Activated naive CD4-positive, alpha-beta T cell treated with anti-CD3 and anti-CD28 coated beads, Interleukin-2, amount 10 ng/mL, durations not matched to agents 7 days and 5 days (primary cell): ENCODE results near the gene MYADML2.
A peak's percentile ranks its signal among the peaks of the same experiment; 100 is the strongest.

Experiments
- CTCF ChIA-PET: fragments of 350-600 bp; sonication (Branson Sonifier 250); formaldehyde crosslinking; loops from one replicate; lab custom pipeline; 2021; ENCODE audit warnings: antibody characterized with exemption; lab: Charles Lee
- DNase-seq: peaks from one replicate; pipeline ENCODE4 v3.0.0-alpha.2; 2020
- H3K27ac Mint-ChIP-seq: one replicate; pipeline ENCODE4 v1.8.0; 2021; ENCODE audit warnings: mild to moderate bottlenecking, moderate library complexity, mixed read lengths
- H3K27me3 Mint-ChIP-seq: one replicate; pipeline ENCODE4 v1.8.0; 2021; ENCODE audit warnings: mild to moderate bottlenecking, mixed read lengths
- H3K36me3 Mint-ChIP-seq: one replicate; pipeline ENCODE4 v1.8.0; 2021; ENCODE audit warnings: mixed read lengths
- H3K4me1 Mint-ChIP-seq: one replicate; pipeline ENCODE4 v1.8.0; 2021; ENCODE audit warnings: mixed read lengths
- H3K4me3 Mint-ChIP-seq: one replicate; pipeline ENCODE4 v1.8.0; 2021; ENCODE audit warnings: mild to moderate bottlenecking, moderate library complexity, mixed read lengths
- H3K9me3 Mint-ChIP-seq: one replicate; pipeline ENCODE4 v1.8.0; 2021; ENCODE audit warnings: mixed read lengths

The MYADML2 gene, protein sequence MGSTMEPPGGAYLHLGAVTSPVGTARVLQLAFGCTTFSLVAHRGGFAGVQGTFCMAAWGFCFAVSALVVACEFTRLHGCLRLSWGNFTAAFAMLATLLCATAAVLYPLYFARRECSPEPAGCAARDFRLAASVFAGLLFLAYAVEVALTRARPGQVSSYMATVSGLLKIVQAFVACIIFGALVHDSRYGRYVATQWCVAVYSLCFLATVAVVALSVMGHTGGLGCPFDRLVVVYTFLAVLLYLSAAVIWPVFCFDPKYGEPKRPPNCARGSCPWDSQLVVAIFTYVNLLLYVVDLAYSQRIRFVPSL

DNA sequence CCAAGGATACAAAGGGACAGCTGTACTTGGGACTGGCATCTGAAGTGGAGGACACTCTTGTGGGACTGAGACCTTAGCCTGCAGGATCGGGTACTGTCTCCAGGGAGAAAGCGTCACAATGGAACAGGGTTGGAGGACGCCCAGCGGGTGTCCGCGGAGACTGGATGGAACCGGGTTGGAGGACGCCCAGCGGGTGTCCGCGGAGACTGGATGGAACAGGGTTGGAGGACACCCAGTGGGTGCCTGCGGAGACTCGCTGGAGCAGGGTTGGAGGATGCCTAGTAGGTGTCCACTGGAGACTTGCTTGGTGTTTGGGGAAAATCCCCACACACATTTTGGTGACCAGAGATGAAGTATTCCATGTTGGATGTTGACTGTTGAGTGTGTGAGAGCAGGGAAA lies at the start of gene MYADML2:
Gene MYADML2, minus strand, starts transcription at position 45 of the 400 bp plus-strand sequence. CDS start 5,492 bp downstream, outside the sequence.
- no peak for DNase-seq
- Mint-ChIP-seq H3K4me1 (peaks cover 4% of the 10 kb centered on the region), H3K27ac (no peak within 1 kb of the TSS), H3K9me3 (no peaks in the 10 kb centered on the region), H3K4me3 (no peak within 1 kb of the TSS), H3K36me3 (no peaks in the 10 kb centered on the region), H3K27me3 (peaks cover 46% of the 10 kb centered on the region)
- CTCF ChIA-PET: interaction anchor here (1.9 kb wide), 1 partner anchor 13 kb away, joined by 9 read pairs; no protein-coding TSS in a partner anchor

GRCh38 chr17:81996232-81996756 lies 49.3 kb upstream of the MYADML2 start:
- Mint-ChIP-seq H3K9me3 (no peaks in the 10 kb centered on the region), H3K27me3 (no peaks in the 10 kb centered on the region), H3K27ac (no peak overlapping the region), H3K36me3 (no peaks in the 10 kb centered on the region), H3K4me1 (no peaks in the 10 kb centered on the region), H3K4me3 (no peak overlapping the region)
- CTCF ChIA-PET: interaction anchor here (0.8 kb wide), 1 partner anchor 37 kb away, joined by 3 read pairs; no protein-coding TSS in a partner anchor
- DNase-seq: no peak

GRCh38 chr17:81995463-81996231 lies 48.6 kb upstream of the MYADML2 start:
- CTCF ChIA-PET: no interaction called here

DNA sequence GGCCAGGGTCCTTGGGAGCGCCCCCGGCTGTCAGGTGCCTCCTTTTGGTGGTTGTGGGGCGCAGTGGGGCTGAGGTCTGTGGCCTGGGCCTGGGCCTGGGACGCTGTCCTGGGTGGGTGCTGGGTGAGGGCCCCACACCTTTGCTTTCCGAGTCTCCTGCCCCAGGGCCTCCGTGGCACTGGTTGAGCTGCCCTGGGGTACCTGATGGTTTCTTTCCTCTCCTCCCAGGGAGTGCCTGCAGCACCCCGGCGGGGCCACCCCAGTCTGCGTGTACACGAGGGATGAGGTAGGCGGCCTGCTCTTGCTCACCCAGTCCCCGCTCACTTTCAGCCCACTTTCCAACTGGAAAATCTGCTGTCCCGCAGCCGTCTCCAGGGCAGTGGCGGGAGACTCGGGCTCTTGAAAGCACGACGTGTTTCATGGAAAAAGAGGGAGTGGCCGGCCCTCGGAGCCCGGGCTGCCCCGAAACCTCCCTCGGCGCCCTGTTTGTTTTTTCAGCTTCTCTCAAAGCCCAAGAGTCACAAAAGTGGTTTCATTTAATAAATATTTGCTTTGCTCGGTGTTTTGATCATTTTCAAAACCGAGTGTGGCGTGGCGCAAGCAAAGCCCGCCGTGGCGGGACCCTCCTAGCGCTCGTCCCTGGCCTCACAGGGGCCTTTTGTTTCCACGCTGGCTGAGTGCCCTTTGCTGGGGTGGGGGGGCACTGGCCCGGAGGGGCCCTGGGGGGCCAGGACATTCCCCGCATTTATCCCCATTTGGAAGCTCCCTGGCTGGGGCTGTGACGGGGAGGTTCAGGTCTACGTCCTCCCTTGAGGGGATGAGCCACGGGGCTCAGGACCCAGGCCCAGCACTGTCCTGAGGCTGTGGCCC lies 47.8 kb upstream of the MYADML2 start:
- no peak overlapping the region for H3K4me3 Mint-ChIP-seq
- H3K27ac Mint-ChIP-seq: no peak overlapping the region
- DNase-seq: no peak
- H3K4me1 Mint-ChIP-seq: no peaks in the 10 kb centered on the region
- no peaks in the 10 kb centered on the region for H3K27me3 Mint-ChIP-seq
- no peaks in the 10 kb centered on the region for H3K9me3 Mint-ChIP-seq
- CTCF ChIA-PET: no interaction called here
- H3K36me3 Mint-ChIP-seq: no peaks in the 10 kb centered on the region

More at GRCh38 chr17:81995463-81996231, 48.6 kb upstream of the MYADML2 start:
- Mint-ChIP-seq H3K27ac (no peak overlapping the region), H3K27me3 (no peaks in the 10 kb centered on the region), H3K4me1 (no peaks in the 10 kb centered on the region), H3K4me3 (no peak overlapping the region), H3K36me3 (no peaks in the 10 kb centered on the region), H3K9me3 (no peaks in the 10 kb centered on the region)
- no peak for DNase-seq

DNA sequence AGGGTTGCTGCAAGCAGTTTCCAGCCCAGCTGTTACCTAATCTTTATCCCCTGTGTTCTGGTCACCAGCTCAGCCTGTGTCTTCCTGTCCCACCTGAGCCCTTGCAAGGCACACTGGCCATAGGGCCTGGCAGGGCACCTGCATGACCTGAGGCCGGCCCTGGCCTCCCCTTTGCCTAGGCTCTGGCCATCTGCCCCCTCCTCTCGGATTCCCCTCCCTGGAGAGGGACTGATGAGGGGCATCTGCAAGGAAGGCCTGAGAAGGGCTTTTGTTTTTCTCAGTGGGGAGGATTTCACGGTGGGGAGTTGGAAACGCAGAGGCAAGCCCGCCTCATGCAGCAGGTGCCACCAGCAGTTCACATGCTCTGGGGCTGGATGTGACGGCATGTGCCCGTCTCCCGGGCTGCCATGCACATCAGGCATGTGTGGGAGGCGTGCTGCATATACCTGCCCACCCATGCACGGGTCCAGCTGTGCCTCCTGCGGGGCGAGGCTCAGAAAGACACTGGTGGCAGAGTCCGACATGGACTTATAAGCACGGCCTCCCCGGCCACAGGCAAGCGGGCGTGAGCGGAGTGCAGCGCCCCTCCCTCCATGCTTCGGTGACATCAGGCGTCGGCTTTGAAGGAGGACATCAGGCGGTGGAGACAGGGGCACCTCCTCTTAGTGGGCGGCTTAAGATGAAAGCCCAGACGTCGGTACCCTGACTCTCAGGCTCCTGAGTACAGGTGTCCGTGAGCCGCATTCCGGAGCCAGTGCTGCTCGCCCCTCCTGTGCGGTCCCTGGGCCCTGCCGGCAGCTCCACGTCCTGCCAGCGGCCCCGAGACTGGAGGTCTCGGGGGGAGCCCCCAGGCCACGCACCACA lies 46.9 kb upstream of the MYADML2 start:
- H3K36me3 Mint-ChIP-seq: no peaks in the 10 kb centered on the region
- CTCF ChIA-PET: no interaction called here
- no peak overlapping the region for H3K4me3 Mint-ChIP-seq
- H3K9me3 Mint-ChIP-seq: no peaks in the 10 kb centered on the region
- no peak for DNase-seq
- H3K4me1 Mint-ChIP-seq: no peaks in the 10 kb centered on the region
- H3K27ac Mint-ChIP-seq: no peak overlapping the region
- no peaks in the 10 kb centered on the region for H3K27me3 Mint-ChIP-seq

DNA sequence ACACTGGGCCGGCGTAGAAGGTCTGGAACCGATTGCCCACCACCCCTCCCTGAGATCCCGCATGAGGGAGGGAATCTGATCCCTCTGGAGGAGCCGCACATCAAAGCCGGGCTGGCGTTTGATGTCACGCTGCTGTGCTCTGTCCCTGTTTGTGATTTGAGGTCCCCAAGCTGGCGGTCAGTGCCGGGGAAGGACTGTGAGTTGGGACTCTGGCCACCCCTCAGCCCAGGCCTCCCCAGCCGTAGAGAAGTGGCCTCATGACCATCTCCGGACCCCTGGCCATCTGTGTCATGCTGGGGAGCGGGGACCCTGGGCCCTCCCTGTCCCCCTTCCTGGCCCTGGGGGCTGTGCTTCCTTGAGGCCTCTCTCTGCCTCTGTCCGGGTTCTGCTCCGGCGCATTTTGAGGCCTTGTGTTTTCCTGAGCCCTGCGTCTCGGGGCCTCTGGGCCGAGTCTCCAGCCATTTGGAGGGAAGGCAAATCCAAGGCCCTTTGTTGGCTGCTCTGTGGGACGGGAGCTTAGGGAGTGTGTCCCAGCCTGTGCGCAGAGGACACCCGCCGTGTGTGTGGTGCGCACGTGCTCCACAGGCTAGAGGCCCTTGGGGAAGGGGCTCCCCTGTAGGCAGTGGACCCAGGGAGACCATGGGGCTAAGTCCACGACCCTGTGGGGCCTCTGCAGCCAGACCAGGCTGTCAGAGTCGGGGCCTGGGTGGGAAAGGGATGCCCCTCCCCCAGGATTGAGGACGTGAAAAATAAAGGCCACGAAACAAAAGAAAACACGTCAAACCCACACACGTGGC lies 45.5 kb upstream of the MYADML2 start:
- H3K27me3 Mint-ChIP-seq: no peaks in the 10 kb centered on the region
- CTCF ChIA-PET: no interaction called here
- H3K36me3 Mint-ChIP-seq: no peaks in the 10 kb centered on the region
- H3K27ac Mint-ChIP-seq: no peak overlapping the region
- H3K9me3 Mint-ChIP-seq: no peaks in the 10 kb centered on the region
- H3K4me1 Mint-ChIP-seq: no peaks in the 10 kb centered on the region
- no peak for DNase-seq
- no peak overlapping the region for H3K4me3 Mint-ChIP-seq

DNA sequence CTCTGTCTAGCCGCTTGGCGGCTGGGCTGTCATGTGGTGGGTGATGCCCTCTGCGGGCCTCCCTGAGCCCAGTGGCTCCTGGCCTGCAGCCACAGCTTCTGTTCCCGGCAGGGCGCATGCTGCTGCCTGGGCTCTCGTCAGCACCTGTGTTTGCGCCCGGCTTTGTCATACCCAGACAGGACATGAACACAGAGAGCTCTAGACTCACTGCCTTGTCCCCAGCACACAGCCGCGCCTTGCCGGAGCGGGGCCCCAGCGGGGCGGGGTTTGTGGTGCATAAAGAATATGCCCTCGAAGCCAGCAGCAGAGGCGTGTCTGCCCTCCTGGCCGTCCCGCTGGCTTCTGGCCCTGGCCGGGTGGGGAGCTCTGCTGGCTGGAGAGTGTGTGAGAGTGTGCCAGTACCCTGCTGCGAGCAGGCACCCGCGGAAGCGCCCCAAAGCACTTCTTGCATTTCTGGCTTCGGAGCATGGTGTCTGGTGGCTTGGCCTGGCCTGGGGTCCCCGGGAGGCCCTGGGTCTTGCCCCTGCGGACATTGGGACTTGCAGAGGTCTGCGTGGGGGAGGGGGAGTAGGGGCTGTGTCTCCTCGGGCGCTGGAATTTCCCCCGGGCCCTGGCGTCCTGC lies 44.8 kb upstream of the MYADML2 start:
- Mint-ChIP-seq H3K9me3 (no peaks in the 10 kb centered on the region), H3K4me1 (peaks cover 1% of the 10 kb centered on the region), H3K4me3 (no peak overlapping the region), H3K27me3 (no peaks in the 10 kb centered on the region), H3K27ac (no peak overlapping the region), H3K36me3 (peaks cover 2% of the 10 kb centered on the region)
- CTCF ChIA-PET: interaction anchor here (1.0 kb wide), 1 partner anchor 24 kb away, joined by 3 read pairs; no protein-coding TSS in a partner anchor
- DNase-seq: no peak

DNA sequence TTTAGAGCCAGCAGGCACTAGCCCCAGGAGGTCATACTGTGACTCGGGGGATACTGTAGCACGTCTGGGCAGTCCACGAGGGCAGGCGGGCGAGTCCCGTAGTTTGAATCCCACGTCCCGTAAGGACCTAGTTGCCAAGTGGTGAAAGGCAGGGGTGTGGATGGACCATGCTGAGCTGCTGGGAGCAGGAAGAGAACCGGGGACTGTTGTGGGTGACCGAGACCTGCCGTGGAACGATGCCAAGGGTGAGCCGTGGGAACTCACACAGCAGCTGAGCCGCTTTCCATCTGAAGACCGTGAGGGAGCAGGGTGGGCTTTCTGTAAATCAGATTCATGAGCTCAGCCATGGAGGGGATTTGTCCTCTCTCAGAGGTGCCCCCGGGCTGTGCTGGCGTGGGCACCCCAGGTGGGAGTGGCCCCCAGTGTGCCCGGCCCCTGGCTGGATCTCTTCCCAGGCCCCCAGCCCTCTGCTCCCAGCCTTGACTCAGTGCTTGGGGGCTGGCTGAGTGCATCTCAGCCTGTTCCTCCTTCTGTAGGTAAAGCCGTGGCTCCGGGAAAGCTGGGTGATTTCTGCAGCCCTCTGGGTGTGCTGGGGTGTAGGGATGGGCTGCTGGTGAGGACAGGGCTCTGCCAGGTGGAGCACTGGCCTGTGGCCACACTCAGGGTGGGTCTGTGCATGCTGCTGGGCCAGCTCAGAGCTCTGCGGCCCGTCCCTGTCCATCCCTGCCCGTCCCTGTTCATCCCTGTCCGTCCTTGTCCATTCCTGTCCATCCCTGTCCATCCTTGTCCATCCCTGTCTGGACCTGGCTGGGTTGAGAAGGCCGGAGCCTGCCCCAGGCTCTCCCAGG lies 44.0 kb upstream of the MYADML2 start:
- Mint-ChIP-seq H3K4me1 (peaks cover 3% of the 10 kb centered on the region), H3K36me3 (peaks cover 6% of the 10 kb centered on the region), H3K27me3 (no peaks in the 10 kb centered on the region), H3K27ac (no peak overlapping the region), H3K9me3 (no peaks in the 10 kb centered on the region), H3K4me3 (no peak overlapping the region)
- DNase-seq: no peak
- CTCF ChIA-PET: interaction anchor here (1.0 kb wide), 1 partner anchor 24 kb away, joined by 3 read pairs; no protein-coding TSS in a partner anchor

- H3K36me3 Mint-ChIP-seq: peaks cover 29% of the 10 kb centered on the region
- no peak for DNase-seq
- CTCF ChIA-PET: no interaction called here
- H3K27me3 Mint-ChIP-seq: no peaks in the 10 kb centered on the region
- no peak overlapping the region for H3K4me3 Mint-ChIP-seq
- peaks cover 22% of the 10 kb centered on the region for H3K4me1 Mint-ChIP-seq
- no peaks in the 10 kb centered on the region for H3K9me3 Mint-ChIP-seq
- peak overlapping the region; percentile 71 for H3K27ac Mint-ChIP-seq
These were observed 40.2 kb upstream of the MYADML2 start for GRCh38 chr17:81987161-81987770.

- no peaks in the 10 kb centered on the region for H3K27me3 Mint-ChIP-seq
- CTCF ChIA-PET: no interaction called here
- no peaks in the 10 kb centered on the region for H3K9me3 Mint-ChIP-seq
- H3K27ac Mint-ChIP-seq: no peak overlapping the region
- DNase-seq: no peak
- no peak overlapping the region for H3K4me3 Mint-ChIP-seq
- peaks cover 29% of the 10 kb centered on the region for H3K36me3 Mint-ChIP-seq
- peaks cover 25% of the 10 kb centered on the region for H3K4me1 Mint-ChIP-seq
These were observed 39.6 kb upstream of the MYADML2 start for GRCh38 chr17:81986606-81987005.

- no peak for DNase-seq
- H3K27ac Mint-ChIP-seq: no peak overlapping the region
- no peaks in the 10 kb centered on the region for H3K9me3 Mint-ChIP-seq
- no peak overlapping the region for H3K4me3 Mint-ChIP-seq
- CTCF ChIA-PET: interaction anchor here (1.4 kb wide), 1 partner anchor 36 kb away, joined by 4 read pairs; no protein-coding TSS in a partner anchor
- no peaks in the 10 kb centered on the region for H3K27me3 Mint-ChIP-seq
- peaks cover 41% of the 10 kb centered on the region for H3K4me1 Mint-ChIP-seq
- peaks cover 34% of the 10 kb centered on the region for H3K36me3 Mint-ChIP-seq
These were observed 37.9 kb upstream of the MYADML2 start for GRCh38 chr17:81984773-81985410.
